ENCODE results near the gene B3GALT4. TPM values are rescaled to one million over a fixed set of nuclear protein-coding genes. Genes with fewer than 3 reads are reported as not detected.

The B3GALT4 gene
- total RNA-seq, 1 donor from 2014 or later = 16.8 TPM

- H3K36me3 ChIP-seq = peaks cover 54% of the 10 kb centered on the region
- peaks cover 19% of the 10 kb centered on the region for H3K4me1 ChIP-seq
- ATAC-seq (no peak), DNase-seq (no peak)
- TF ChIP-seq CTCF (IDR thresholded peaks at IDR 0.05) = no peak
- intact Hi-C loops (cut with DNase I) = no loop called here
- H3K4me3 ChIP-seq = no peak overlapping the region
- H3K27me3 ChIP-seq = no peaks in the 10 kb centered on the region
- H3K9me3 ChIP-seq = no peaks in the 10 kb centered on the region
- no peak overlapping the region for H3K27ac ChIP-seq
These were observed 10.3 kb downstream of the B3GALT4 start for GRCh38 chr6:33286946-33287914.

GRCh38 chr6:33288141-33288920, 11.4 kb downstream of the B3GALT4 start:
- Histone ChIP-seq H3K4me3 (peak overlapping the region; percentile 89), H3K27ac (peak overlapping the region; percentile 73), H3K27me3 (no peaks in the 10 kb centered on the region), H3K36me3 (peaks cover 61% of the 10 kb centered on the region), H3K4me1 (peaks cover 19% of the 10 kb centered on the region), H3K9me3 (no peaks in the 10 kb centered on the region)
- TF ChIP-seq CTCF (IDR thresholded peaks at IDR 0.05) = no peak
- no peak for DNase-seq
- ATAC-seq = no peak
- intact Hi-C loops (cut with DNase I) = no loop called here

- Histone ChIP-seq H3K27ac (peak within 1 kb of the TSS; percentile 73), H3K27me3 (no peaks in the 10 kb centered on the region), H3K4me1 (peaks cover 19% of the 10 kb centered on the region), H3K36me3 (peaks cover 59% of the 10 kb centered on the region), H3K9me3 (no peaks in the 10 kb centered on the region), H3K4me3 (peak within 1 kb of the TSS; percentile 89)
- intact Hi-C loops (cut with DNase I) = no loop called here
- TF ChIP-seq CTCF (IDR thresholded peaks at IDR 0.05) = no peak
- peak; percentile 83 for DNase-seq
- ATAC-seq = peak; percentile 96
These were observed 12.2 kb downstream of the B3GALT4 start, which contains the start of the genes PFDN6 and WDR46 for GRCh38 chr6:33288921-33289783. TSS of gene PFDN6 (plus strand) at chr6:33289601. CDS start at chr6:33289857, 256 bp downstream. TSS of gene WDR46 (minus strand) at chr6:33289239. CDS start at chr6:33289170, 69 bp downstream.

- Histone ChIP-seq H3K9me3 (no peaks in the 10 kb centered on the region), H3K36me3 (peaks cover 65% of the 10 kb centered on the region), H3K27ac (peak overlapping the region; percentile 73), H3K27me3 (no peaks in the 10 kb centered on the region), H3K4me1 (peaks cover 19% of the 10 kb centered on the region), H3K4me3 (peak overlapping the region; percentile 89)
- intact Hi-C loops (cut with DNase I) = no loop called here
- DNase-seq (no peak), ATAC-seq (no peak)
- no peak for TF ChIP-seq CTCF (IDR thresholded peaks at IDR 0.05)
These were observed 12.9 kb downstream of the B3GALT4 start for GRCh38 chr6:33289784-33290315.

GRCh38 chr6:33290459-33290858, 13.5 kb downstream of the B3GALT4 start:
- no peak for TF ChIP-seq CTCF (IDR thresholded peaks at IDR 0.05)
- ATAC-seq (no peak), DNase-seq (no peak)
- peaks cover 19% of the 10 kb centered on the region for H3K4me1 ChIP-seq
- no peaks in the 10 kb centered on the region for H3K27me3 ChIP-seq
- no peak overlapping the region for H3K27ac ChIP-seq
- H3K9me3 ChIP-seq = no peaks in the 10 kb centered on the region
- intact Hi-C loops (cut with DNase I) = no loop called here
- peak overlapping the region; percentile 89 for H3K4me3 ChIP-seq
- H3K36me3 ChIP-seq = peaks cover 66% of the 10 kb centered on the region

All from upper lobe of right lung (tissue), 1 donor.